HG03103 (cell line): ENCODE results near the gene ARID3A.
A peak's percentile ranks its signal among the peaks of the same experiment; 100 is the strongest.

ENCODE experiments used
- ATAC-seq: cut with Tn5 transposase; IDR thresholded peaks from one replicate; pipeline ENCODE4 v1.9.1; 2021; ENCODE audit warnings: low read depth; ENCODE audit not compliant: unreplicated experiment

The ARID3A gene

DNA sequence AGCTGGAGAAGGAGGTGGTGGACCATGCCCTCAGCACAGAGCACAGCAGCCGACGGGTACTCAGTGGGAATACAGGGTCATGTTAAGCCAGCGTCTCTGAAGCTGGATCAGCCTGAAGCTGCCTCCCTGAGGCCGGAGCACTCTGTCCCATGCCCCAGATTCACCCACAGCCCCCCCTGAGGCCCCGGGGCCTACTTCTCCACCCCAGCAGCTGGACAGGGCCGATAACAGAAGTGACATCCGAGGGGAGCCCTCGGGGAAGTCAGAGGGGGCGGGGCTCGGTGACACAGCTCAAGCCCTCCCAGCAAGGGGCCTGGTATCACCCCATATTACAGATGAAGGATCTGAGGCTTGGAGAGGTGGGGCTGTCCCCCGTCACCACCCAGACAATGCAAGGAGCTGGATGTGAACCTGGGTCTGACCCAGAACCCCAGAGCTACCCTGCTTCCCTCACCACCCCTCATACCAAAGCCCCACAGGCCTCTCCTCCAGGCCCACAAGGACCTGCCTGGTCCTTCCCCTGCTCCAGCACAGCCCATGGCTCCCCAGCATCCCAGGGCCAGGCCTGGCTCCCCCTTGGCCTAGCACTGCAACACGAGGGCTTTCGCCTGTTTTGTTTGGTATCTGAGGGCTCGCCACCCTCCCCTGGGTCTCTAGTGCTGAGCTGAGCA, 18.5 kb upstream of the ARID3A start:
- ATAC-seq = no peak

DNA sequence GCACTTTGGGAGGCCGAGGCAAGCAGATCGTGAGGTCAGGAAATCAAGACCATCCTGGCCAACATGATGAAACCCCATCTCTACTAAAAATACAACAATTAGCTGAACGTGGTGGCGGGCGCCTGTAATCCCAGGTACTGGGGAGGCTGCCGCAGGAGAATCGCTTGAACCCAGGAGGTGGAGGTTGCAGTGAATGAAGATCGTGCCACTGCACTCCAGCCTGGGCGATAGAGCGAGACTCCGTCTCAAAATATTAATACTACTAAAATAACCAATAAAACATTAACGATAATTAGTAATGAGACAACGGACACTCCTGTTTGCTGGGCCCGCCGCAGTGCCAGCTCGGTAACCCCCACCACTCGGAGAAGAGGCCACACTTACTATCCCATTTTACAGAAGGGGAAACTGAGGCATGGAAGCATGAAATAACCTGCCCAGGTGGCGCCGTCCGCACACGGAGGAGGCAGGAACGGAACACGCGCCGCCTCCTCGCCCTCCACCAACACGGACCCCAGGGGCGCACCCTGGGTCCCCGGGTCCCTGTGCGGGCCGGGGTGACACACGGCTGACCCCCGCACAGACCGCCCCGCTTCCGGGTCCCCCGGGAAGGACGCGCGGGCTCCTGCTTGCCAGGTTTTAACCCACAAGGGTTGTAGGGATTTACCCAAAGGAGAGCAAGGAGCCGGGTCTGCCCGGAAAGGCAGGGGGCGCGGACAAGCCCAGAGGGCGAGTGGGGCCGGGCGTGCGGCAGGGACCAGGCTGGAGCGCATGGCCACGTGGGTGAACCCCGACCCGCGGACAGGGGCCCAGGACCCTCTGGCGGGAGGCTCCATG, 14.4 kb upstream of the ARID3A start:
- no peak for ATAC-seq

DNA sequence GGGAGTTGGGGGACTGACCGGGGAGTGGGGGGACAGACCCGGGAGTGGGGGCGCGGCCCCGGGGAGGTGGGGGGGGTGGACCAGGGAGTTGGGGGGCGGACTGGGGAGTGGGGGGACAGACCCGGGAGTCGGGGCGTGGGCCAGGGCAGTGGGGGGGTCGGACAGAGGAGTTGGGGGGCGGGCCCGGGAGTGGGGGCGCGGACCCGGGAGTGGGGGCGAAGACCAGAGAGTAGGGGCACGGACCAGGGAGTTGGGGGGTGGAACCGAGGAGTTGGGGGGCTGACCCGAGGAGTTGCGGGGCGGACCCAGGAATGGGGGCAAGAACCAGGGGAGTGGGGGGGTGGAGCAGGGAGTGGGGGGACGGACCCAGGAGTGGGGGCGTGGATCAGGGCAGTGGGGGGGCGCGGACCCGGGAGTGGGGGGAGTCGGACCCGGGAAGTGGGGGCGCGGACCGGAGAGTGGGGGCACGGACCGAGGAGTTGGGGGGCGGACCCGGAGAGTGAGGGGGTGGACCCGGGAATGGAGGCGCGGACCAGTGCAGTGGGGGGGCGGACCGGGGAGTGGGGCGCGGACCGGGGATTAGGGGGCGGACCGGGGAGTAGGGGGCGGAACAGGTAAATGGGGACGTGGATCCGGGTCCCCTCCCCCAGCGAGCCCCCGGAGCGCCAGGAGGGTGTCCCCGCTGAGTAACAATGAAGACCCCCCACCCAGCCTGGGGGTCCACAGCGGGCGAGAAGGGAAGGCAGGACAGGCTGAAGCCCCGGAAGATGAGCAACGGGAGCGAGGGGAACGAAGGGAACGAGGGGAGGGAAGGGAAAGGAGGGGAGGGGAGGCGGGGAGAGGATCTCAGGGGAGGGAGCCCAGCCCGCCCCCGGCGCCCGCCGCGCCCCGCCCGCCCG, 13.4 kb upstream of the ARID3A start:
- no peak for ATAC-seq

DNA sequence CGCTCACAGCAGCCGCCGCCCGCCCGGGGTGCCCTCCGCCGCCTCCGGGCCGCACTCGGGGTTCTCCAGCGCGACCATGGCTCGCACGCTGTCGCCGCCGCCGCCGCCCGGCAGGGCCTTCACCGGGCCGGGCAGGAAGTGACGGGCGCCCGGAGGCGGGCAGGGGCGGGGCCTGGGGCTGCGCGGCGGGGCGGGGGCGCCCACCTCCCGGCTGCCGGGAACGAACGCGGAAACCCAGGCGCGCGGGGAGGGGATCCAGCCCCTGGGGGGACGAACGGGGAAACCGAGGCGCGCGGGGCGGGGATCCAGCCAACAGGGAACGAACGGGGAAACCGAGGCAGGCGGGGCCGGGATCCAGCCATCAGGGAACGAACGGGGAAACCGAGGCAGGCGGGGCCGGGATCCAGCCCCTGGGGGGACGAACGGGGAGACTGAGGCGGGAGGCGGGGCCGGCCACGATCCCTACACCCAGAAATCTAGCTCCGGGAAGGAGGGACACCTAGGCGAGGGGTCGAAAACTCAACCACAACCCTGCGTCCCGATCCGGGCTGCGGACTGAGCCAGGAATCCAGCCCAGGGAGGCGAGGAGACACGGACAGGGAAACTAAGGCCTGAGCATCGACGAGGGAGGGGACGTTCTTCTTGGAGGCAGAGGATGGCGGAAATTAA, 12.6 kb upstream of the ARID3A start, which contains the start of gene R3HDM4:
R3HDM4 (minus strand) TSS at position 140 of the 669 bp plus-strand sequence; CDS start at position 78, 62 bp downstream.
- ATAC-seq = peak; percentile 57

DNA sequence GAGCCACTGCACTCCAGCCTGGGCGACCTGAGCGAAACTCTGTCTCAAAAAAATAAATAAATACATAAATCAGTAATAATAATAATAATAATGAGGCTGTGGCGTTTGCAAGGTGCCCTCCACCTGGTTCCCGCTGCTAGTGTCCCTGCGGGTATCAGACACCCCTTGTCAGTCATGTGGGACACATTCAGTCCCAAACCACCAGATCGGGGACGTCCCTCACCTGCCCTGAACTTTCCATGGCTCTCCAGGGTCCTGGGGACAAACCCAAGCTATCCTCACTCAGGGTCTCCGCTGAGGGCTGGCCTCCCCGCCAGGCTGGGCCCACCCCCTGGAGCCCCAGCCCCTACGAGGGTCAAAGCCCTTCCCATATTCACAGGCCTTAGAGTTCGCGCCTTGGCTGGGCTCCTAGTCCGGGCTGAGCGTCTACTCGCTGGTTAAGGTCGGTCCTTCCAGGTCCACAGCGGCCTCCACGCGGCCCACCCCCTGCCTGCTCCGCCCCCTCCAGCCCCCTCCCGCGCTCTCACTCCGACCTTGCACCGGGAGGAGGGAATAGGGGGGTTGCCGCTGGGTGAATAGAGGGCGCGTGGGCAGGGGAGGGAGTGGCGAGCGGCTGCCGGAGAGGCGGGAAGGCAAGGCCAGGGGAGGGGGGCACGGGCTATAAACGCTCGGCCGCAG, 9.1 kb upstream of the ARID3A start:
- no peak for ATAC-seq

DNA sequence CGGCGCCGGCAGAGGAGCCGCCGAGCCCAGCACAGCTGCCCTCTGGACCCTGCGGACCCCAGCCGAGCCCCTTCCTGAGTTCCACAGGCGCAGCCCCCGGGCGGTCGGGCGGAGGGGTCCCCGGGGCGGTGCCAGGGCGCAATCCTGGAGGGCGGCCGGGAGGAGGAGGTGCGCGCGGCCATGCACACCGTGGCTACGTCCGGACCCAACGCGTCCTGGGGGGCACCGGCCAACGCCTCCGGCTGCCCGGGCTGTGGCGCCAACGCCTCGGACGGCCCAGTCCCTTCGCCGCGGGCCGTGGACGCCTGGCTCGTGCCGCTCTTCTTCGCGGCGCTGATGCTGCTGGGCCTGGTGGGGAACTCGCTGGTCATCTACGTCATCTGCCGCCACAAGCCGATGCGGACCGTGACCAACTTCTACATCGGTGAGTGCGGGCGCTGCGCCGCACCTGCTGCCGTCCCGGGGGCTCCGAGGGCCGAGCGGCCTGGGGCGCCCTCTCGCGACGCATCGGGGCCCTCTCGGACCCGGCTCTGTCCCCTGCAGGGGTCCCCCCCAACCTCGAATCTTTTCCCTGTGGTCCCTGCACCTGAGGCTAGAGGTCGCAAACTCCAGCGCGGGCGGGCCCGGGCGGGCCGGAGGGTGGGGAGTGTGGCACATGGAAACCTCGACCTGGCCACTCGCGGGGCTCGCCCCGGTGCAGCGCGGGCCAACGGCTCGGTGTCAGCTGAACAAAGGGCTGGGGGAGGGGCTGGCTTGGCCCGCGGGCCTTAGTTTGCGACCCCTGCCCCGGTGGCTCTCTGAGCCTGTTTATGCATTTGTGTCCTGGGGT, 8.3 kb upstream of the ARID3A start, which contains the start of gene KISS1R:
KISS1R (plus strand) TSS at position 11 of the 829 bp plus-strand sequence; CDS start at position 181, 170 bp downstream.
- no peak for ATAC-seq

DNA sequence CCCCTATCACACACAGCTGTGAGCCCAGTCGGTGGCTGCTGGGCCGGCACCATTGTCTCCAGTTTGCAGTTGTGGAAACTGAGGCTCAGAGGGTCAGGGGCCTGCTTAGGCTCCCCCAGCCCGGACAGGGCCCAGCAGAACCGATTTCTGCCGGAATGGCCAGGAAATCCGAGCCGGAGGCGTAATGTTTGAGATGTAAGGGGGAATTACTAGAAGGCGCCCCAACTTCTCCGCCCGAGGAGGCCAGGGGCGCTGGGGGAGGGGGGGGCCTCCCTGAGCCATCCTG, 7.7 kb upstream of the ARID3A start:
- ATAC-seq = no peak

DNA sequence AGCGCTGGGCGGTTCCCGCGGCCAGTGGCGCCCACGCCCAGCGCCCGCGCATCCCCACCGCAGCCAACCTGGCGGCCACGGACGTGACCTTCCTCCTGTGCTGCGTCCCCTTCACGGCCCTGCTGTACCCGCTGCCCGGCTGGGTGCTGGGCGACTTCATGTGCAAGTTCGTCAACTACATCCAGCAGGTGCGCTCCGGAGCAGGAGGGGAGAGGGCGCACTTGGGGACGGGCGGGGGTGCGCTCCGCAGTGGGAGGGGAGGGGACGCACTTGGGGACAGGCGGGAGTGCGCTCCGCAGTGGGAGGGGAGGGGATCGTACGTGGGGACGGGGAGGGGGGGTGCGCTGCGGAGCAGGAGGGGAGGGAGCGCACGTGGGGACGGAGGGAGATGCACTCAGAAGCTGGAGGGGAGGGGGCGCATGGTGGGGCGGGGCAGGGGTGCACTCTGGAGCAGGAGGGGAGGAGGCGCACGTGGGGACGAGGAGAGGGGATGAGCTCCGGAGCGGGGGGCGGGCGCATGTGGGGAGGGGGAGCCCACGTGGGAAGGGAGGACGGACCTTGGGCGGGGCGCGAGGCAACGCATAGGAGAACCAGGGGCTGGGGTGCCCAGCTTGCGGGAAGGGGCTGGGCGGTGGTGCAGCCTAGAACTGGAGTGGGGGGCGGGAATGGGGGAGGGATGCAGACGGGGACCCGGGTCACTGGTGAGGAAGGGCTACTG, 7.2 kb upstream of the ARID3A start:
- ATAC-seq = no peak

DNA sequence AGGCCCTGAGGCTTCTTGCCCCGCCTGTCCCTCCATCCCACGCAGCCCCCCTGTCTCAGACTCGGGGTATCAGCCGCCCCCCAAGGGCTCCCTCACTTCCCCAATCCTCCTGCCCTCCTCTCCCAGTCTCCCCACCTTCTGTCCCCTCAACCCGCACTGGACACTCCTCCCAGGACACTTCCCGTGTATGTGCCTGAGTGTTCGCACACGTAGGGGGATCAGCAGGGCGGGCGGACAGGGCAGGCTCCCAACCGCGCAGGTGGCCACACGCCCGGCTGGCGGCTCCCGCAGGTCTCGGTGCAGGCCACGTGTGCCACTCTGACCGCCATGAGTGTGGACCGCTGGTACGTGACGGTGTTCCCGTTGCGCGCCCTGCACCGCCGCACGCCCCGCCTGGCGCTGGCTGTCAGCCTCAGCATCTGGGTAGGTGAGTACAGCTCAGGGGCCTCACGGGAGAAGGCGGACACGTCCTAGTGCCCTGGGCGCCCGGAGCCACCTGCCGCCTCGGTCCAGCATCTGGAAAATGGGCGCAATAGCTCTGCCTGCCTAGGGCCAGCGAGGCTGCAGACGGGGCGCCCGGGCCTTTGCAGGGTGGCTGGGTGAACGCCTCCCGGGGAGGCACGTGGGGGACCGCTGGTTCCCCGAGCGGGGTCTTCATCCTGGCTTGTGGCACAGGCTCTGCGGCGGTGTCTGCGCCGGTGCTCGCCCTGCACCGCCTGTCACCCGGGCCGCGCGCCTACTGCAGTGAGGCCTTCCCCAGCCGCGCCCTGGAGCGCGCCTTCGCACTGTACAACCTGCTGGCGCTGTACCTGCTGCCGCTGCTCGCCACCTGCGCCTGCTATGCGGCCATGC, 6.4 kb upstream of the ARID3A start:
- no peak for ATAC-seq

DNA sequence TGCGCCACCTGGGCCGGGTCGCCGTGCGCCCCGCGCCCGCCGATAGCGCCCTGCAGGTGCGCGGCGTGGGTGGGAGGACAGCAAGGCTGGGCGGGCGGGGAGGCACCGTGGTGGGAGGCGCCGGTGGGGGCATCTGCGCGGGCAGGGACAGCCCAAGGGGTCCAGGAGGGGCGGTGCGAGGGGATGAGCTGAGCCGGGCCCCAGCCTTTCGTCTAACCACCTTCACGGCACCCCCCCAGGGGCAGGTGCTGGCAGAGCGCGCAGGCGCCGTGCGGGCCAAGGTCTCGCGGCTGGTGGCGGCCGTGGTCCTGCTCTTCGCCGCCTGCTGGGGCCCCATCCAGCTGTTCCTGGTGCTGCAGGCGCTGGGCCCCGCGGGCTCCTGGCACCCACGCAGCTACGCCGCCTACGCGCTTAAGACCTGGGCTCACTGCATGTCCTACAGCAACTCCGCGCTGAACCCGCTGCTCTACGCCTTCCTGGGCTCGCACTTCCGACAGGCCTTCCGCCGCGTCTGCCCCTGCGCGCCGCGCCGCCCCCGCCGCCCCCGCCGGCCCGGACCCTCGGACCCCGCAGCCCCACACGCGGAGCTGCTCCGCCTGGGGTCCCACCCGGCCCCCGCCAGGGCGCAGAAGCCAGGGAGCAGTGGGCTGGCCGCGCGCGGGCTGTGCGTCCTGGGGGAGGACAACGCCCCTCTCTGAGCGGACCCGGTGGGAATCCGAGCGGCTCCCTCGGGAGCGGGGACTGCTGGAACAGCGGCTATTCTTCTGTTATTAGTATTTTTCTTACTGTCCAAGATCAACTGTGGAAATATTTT, 5.6 kb upstream of the ARID3A start:
- ATAC-seq = no peak

DNA sequence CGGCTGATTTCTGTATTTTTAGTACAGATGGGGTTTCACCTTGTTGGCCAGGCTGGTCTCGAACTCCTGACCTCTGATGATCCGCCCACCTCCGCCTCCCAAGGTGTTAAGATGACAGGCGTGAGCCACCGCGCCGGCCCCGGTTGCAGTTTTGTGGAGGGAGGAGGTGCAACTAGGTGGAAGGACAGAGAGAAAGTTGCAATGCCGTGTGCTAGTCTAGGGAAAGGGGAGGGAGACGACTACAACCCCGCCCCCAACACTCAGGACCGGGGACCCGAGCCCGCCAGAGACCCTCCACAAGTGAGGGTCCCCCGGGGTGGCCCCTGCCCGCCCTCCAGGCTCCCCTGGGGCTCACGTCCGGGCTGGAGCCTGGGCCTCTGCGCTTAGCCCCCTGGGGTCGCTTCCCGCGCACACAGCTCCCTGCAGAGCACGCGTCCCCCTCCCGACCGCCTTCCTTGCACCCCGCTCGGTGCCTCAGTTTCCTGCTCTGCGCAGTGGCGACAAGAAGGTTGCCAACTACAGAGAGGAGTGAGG, 1.2 kb upstream of the ARID3A start:
- no peak for ATAC-seq

DNA sequence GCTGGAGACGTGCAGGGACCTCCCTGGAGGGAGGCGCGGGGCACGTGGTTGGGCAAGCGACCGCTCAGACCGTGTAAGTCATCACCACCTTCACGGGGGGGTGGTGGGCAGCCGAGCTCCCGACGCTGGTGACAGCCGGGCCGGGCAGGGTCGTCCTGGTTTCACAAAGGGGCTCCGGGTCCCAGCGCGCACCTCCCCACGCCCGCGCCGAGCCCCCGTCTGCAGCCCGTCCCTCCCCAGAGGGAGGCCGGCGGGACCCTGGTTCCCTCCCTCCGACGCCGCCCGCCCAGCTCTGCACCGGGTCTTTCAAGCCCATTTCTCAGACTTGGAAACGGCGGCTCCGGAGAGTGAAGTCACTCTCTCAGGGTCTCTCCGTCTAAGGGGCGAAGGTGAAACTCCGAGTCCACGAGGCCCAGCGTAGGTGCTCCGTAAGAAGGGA, 729 bp upstream of the ARID3A start:
- no peak for ATAC-seq

DNA sequence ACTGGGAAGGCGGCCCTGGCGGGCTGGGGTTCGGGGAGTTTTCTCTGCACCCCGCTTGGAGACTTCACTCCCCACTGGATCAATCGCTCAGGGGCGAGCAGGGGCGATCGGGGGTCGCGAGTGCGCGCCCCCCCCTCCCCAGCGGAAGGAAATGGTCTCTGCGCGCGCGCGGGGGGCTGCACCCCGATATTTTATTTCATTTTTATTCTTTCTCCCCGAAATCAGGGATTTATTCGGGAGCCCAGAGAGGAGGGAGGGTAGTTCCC, 421 bp downstream of the ARID3A start:
- ATAC-seq = no peak

DNA sequence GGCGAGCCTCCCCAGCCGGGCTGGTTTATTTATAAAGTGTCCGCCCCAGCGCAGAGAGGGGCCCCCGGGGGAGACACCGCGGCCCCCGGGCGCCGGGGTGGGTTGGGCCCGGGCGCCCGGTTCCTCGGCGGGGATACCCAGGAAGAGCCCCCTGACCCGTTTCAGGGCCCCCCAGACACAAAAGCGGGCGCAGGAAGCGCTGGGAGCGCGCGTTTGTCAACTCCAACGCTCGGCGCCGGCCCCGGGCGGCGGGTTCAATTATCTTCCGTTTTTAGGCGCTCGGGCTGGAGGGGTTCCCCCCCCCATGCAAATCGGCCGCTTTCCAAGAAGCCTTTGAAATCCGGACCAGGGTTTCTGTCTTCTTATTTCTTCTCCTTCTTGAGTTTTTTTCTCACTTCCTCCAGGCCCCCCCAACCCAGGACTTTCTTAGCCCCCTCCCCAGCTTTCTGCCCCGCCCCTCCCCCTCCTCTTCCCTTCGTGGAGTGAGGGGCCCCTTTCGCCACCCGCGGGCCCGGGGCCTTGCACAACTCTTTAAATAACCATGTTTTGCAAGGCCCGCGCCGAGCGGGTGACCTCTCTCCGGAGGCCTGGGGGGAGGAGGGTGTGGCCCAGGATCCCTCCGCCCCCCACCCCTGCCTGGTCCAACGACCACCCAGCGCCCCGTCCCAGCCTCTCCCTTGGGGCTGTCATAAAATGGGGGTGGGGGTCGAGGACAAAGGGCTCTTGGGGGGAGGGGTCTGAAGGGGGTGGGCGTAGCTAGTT, 935 bp downstream of the ARID3A start:
- no peak for ATAC-seq

DNA sequence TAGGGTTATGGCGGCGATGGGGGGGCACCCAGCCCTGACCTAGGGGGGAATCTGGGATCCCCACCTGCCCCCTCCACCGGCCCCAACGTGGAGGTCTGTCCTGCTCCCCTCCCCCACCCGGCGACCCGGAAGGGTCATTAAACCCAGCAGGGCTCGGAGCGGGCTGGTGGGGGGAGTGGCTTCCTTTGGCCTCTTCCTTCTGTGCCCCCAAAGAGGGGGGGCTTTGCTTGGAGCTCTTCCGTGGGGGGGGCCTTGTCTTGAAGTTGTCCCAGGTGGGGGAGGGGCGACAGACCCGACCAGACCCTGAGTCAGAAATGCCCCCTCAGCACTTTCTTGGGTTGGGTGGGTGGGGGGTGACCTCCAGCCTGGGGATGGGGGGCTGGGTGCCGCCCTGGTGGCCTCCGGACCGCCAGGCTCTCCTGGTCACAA, 1.5 kb downstream of the ARID3A start:
- ATAC-seq = no peak
